HS-5 (cell line): ENCODE measurements around the gene SLC16A10.
A peak's percentile ranks its signal among the peaks of the same experiment; 100 is the strongest.
"Not testable (repeated sequence)": the region's sequence is repeated elsewhere in the genome, so short reads cannot be mapped to it uniquely, and the experiment has no call there.

ENCODE experiments used
- DNase-seq: peaks from one replicate; pipeline ENCODE4 v3.0.0-alpha.2; 2012; ENCODE audit warnings: low read depth

SLC16A10 gene

GRCh38 chr6:111086685-111087084 is 618 bp upstream of the SLC16A10 start:
- no peak for DNase-seq

GRCh38 chr6:111087871-111088667 is 766 bp downstream of the SLC16A10 start:
- no peak for DNase-seq

GRCh38 chr6:111088668-111089003 is 1.3 kb downstream of the SLC16A10 start:
- no peak for DNase-seq

GRCh38 chr6:111090766-111091165 is 3.5 kb downstream of the SLC16A10 start:
- no peak for DNase-seq

GRCh38 chr6:111091987-111092386 is 4.7 kb downstream of the SLC16A10 start:
- DNase-seq = no peak

GRCh38 chr6:111095488-111095887 is 8.2 kb downstream of the SLC16A10 start:
- DNase-seq = not testable (repeated sequence)

- DNase-seq = no peak
Measured at GRCh38 chr6:111096246-111096645, 8.9 kb downstream of the SLC16A10 start.

GRCh38 chr6:111098597-111098996 is 11.3 kb downstream of the SLC16A10 start:
- DNase-seq = no peak

GRCh38 chr6:111101987-111102386 is 14.7 kb downstream of the SLC16A10 start:
- no peak for DNase-seq

GRCh38 chr6:111105578-111105977 is 18.3 kb downstream of the SLC16A10 start:
- DNase-seq = peak; percentile 24

- no peak for DNase-seq
Measured at GRCh38 chr6:111107589-111107988, 20.3 kb downstream of the SLC16A10 start.

GRCh38 chr6:111110036-111110435 is 22.7 kb downstream of the SLC16A10 start:
- DNase-seq = no peak

GRCh38 chr6:111113336-111114086 is 26.2 kb downstream of the SLC16A10 start:
- no peak for DNase-seq

GRCh38 chr6:111114087-111114443 is 26.8 kb downstream of the SLC16A10 start:
- no peak for DNase-seq

GRCh38 chr6:111114482-111114881 is 27.2 kb downstream of the SLC16A10 start:
- DNase-seq = no peak

- DNase-seq = no peak
Measured at GRCh38 chr6:111118826-111119225, 31.5 kb downstream of the SLC16A10 start.

- DNase-seq = no peak
Measured at GRCh38 chr6:111119571-111120329, 32.4 kb downstream of the SLC16A10 start.

GRCh38 chr6:111121789-111122350 is 34.6 kb downstream of the SLC16A10 start:
- DNase-seq = no peak

GRCh38 chr6:111122458-111123286 is 35.4 kb downstream of the SLC16A10 start:
- DNase-seq = no peak

GRCh38 chr6:111124406-111124805 is 37.1 kb downstream of the SLC16A10 start:
- no peak for DNase-seq

GRCh38 chr6:111129013-111129412 is 41.7 kb downstream of the SLC16A10 start:
- no peak for DNase-seq

- not testable (repeated sequence) for DNase-seq
Measured at GRCh38 chr6:111131018-111131417, 43.7 kb downstream of the SLC16A10 start.
